Activated CD8-positive, alpha-beta memory T cell treated with anti-CD3 and anti-CD28 coated beads, Interleukin-2, amount 50 U/mL, for 48 hours (primary cell): ENCODE results near the gene ALDH4A1.
"Not testable (repeated sequence)": the region's sequence is repeated elsewhere in the genome, so short reads cannot be mapped to it uniquely, and the experiment has no call there.

Experiments used
- DNase-seq: peaks from one replicate; pipeline ENCODE4 v3.0.0-alpha.2; 2020

Gene ALDH4A1

DNA sequence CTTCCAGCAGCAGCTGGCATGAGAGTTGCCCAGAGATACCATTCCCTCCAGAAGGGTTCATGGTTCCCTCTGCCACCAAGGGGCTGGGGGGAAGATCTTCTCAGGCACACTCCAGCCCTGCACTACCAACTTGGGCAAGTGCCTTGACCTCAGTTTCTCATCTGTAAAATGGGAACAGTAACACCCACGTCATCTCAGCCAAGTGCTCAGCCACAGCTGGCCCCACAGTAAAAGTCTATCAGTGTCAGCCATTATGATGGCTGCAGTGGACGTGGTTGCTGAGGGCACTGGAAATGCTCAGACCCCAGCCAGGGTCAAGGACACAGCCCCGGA lies 26.6 kb downstream of the ALDH4A1 start:
- no peak for DNase-seq

DNA sequence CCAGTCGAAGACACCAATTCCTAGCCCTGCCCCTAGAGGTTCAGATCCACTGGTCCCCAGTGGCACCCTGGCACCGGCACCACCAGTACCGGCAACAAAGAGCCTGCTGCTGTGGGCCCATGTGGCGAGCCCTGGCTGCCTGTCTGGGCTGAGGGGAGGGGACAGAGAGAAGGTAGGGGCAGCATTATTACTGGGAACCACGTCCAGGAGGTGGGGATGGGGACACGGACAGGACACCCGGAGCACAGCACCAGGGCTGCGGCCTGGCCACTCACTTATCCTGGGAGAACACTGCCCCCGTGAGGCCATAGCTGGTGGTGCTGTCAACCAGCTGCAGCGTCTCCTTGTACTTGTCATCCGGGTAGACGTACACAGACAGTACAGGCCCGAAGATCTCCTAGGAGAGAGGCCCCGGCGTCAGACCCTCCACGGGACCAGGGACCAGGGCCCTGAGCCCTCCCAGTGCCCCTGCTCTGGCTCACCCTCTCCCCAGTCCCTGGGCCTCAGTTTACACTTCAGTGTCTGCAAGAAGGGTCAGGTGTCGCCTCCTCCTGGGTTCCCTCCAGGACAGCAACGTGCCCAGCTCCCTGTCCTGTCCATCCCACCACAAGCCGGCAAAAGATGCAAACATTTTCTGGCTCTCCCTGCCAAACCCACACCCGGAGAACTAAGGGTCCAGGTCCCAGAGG lies 27.1 kb downstream of the ALDH4A1 start:
- peak; percentile 88 for DNase-seq

DNA sequence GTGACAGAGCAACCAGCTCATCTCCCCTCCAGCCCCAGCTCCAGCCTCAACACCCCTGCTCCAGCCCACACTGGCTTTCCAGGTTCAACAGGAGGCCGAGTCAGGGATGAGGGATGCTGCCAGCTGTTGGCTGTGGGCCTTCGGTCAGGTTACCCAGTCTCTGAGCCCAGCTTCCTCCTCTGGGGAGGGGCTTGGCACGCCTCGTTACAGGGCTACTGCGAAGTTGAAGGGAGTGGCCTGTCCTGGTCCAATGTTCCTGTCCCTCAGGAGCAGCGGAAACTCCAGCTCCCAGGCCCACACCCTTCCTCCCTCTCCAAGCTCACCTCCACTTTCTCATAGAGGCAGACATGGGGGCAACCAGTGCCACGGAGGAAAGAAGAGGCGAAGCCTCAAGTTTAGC lies 27.8 kb downstream of the ALDH4A1 start:
- DNase-seq: no peak

DNA sequence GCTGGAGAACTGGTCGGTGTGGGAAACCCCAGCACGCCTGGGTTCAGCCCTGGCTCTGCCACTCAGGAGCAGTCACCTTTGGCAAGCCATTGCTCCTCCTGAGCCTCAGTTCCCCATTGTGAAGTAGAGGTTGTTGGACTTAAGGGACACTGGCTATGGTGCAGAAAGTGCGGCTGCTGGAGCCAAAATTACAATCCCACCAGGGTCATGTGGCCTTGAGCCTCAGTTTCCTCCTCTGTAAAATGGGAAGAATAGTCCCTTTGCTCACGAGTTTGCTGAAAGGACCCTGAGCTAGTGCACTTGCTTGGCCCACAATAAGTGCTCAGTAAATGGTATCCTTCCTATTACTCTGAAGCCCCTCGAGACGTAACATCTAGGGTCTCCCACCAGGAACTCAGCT lies 28.3 kb downstream of the ALDH4A1 start:
- DNase-seq: no peak

DNA sequence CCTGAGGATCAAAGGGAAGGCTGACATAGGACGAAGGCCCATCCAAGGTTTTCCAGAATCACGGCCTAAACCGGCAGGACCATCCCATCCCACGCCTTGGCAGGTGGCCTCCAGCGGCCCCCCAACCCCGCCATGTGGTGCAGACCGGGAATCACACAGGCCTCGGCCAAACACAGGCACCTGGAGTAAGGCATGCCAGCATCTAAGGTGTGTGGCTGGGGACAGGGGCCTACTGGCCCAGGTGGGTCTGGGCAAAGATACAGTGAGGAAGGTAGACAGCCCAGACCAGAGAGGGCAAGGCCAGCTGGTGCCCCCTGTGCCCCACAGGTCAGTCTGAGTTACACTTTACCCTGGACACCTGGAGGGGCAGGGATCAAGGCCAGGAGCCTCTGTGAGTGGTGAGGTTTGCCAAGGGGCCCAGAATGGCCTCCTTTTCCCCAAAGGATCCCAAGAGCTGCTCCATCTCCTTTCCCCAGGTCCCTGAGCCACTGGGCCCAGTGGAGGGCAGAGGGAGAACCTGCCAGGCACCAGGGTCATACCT lies 30.2 kb downstream of the ALDH4A1 start:
- no peak for DNase-seq

DNA sequence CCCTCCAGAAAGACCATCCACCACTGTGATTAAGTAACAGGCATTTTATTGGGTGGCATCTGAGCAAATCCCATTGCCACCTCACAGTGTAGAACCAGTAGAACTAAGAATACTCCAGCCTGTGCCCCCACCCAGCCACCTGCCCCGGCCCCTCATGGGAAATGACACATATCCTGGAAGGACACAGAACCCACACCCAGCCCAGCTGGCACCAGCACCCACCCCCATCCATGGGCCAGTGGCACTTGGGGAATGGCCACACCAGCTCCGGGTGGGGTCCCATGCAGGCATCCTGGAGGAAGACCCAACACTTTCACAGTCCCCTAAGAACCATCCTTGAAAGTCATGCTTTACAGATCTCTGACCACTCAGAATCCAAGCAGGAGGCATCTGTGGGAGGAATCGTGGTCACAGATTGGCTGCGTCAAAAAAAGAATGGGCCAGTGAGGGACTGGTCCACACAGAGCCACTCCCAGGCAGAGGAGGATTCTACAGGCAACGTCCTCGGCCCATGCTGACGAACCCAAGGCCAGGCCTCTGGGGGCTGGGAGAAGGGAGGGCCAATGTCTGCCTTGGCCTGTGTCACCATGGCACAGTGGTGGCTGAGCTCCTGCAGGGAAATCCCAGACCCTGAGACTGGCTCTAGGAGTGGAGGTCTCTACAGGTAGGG lies 30.8 kb downstream of the ALDH4A1 start:
- no peak for DNase-seq

DNA sequence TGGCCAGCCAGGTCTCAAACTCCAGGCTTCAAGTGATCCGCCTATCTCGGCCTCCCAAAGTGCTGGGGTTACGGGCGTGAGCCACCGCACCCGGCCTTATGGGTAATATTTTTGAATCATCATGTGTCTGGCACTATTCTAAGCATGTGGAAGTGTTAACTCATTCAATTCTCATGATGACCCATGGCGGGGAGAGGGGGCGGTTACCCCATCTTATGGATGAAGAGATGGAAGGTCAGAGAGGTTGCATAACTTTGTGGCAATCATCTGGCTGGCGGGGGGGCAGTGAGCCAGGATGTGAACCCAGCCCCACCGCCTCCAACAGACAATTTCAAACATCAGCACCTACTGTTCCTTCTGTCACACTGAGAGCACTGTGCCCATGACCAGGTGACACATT lies 31.4 kb downstream of the ALDH4A1 start:
- DNase-seq: no peak

DNA sequence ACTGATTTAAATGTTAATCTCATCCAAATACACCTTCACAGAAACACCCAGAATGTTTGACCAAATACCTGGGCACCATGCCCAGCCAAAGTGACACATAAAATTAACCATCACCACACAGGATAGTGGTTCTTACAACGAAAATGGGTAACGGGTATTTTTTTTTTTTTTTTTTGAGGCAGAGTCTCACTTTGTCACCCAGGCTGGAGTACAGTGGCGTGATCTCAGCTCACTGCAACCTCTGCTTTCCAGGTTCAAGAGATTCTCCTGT lies 31.8 kb downstream of the ALDH4A1 start:
- DNase-seq: not testable (repeated sequence)

DNA sequence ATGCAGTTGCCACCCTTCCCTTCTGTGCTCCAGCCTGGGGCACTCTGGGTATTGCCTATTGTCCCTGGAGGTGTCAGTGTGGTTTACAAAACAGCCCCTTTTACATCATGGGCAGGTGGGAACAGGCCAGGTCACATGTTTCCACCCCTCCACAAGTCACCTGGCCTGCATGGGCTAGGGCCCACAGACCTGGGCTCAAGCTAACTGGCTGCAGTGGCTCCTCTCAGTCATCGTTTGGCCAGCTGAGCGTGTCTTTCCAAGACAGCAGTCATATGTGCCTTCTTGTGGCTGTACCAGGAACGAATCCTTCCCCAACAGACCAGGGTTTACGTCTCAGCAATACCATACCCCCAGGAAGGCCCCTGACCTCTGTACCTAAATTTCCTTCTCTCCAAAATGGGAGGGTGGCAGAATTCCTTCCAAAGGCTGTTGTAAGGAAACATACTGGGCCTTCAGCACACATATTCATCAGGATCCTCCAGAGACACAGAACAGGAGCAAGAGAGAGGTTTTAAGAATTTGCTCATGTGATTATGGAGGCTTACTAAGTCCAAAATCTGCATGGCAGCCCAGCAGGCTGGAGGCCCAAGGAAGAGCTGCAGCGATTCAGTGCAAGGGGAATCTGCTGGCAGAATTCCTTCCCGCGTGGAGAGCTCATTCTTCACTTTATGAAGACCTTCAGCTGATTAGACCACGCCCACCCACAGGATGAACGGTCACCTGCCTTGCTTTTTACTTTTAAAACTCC lies 32.3 kb downstream of the ALDH4A1 start:
- no peak for DNase-seq

DNA sequence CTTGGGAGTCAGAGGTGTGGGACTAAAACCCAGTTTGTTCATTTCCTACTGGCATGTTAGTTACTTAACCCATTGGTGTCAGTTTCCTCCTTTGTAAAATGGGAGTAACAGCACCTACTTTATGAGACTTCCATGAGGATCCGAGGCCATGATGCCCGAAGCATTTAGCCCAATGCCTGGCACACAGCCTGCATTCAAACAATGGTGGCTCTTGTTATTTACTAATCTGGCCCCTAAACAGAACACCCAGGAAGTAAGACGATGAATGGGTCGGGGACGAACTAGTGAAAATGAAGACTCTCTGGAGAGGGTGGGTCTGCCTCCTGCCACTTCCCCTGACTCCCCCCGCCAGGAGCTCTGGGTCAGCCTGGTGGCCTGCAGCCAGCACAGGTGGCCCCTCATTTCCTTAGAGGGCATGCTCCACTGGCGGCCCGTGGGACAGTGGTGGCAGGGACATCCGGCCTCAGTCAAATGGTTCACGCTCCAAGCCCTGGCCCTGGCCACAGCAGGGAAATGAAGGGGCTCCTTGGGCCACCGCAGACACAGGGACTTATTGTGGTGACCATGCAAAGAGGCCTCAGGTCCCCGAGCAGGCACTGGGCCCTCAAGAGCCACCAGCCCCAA lies 33.4 kb downstream of the ALDH4A1 start:
- no peak for DNase-seq

DNA sequence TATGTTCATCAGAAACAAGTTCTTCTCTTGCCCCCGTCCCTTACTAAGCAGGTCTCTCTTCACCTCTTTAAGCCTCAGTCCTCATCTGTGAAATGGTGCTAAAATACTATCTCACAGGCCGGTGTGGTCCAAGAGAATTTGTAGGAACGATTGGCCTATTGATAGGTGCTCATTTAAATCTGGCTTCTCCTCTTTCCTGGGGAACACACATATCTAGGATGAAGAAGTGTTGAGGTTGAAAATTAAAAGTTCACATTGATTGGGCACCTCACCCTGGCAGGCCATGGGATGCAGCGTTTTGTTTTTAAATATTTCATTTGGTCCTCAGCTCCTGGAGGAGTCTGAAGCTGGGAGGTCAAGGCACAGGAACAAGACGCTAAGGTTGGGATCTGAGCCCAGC lies 34.0 kb downstream of the ALDH4A1 start:
- no peak for DNase-seq

DNA sequence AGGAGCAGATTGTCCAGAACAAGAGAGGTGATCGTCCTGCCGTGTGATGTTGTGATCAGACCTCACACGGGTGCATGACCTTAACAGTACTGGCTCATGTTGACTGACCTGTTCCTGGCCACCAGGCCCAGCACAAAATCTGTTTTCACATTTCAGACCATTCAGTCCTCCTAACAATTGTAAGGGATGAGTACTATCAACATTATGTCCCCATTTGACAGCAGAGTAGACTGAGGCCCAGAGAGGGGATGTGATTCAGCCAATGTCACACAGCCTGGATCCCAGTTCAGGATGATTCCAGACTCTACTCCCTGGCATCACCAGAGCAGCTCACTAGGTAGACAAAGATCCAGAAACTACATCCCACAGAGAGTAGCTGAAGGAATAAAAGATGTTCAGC lies 35.5 kb downstream of the ALDH4A1 start:
- no peak for DNase-seq

DNA sequence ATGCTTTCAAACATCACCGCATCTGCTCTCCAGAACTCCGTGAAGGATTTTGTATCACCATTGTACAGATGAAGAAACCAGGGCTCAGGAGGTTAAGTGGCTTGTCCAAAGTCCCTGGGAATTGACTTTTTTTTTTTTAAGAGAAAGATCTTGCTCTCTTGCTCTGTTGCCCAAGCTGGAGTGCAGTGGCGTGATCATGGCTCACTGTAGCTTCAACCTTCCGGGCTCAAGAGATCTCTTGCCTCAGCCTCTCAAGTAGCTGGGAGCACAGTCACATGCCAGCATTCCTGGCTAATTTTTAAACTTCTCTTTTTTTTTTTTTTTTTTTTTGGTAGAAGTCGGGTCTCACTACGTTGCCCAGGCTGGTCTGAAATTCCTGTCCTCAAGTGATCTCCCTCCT lies 36.0 kb downstream of the ALDH4A1 start:
- DNase-seq: no peak

DNA sequence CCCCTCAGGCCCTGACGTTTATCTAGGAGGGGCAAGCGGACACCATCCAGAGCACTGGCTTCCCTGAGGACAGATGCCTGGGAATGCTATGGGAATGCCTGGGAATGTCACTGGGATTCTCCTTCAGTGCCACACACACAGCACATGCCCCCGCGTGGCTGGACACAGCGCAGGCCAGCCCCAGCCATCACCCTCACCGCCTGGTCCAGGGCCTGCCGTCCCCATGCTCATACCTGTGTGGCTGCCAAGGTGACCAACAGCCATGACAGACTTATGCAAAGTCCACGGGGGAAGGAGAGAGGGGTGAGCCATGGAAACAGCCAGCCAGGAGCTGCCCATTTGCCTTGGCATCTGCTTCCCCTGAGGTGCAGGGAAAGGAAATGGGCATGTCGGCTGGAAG lies 37.2 kb downstream of the ALDH4A1 start:
- DNase-seq: no peak

DNA sequence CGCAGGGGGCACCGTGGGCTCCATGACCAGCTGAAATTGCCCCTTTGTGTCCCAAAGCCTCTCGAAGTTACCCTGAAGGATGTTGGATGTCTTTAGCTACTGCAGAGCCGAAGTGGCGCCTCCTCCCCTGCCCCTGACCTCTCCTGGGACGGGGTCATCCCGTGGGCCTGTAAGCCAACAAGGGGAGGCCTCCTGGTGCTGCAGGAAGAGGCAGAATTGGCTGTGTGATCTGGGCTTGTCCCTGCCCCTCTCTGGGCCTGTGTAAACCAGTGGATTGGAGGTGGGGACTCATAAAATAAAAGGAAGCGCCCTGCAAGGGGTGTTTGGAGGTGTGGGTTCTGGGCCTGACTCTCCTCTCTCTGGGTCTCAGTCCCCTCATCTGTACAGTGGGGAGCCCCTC lies 40.8 kb downstream of the ALDH4A1 start:
- no peak for DNase-seq

DNA sequence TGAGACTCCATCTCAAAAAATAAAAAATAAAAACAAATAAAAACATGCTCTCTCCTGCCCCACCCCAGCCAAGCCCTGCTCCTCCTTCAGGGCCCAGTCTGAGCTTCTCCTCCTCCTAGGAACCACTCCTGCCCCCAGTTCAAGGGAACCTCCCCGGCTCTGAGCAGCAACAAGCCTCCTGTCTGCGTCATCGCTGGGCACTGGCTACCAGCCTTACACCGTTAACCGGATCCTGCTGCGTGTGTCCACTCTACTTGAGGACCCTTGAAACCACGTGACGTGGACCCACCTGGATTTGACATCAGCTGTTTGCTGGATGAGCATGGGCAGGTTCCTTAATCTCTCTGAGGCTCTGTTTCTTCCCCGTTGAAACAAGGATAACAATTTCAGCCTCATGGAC lies 41.3 kb downstream of the ALDH4A1 start:
- no peak for DNase-seq

DNA sequence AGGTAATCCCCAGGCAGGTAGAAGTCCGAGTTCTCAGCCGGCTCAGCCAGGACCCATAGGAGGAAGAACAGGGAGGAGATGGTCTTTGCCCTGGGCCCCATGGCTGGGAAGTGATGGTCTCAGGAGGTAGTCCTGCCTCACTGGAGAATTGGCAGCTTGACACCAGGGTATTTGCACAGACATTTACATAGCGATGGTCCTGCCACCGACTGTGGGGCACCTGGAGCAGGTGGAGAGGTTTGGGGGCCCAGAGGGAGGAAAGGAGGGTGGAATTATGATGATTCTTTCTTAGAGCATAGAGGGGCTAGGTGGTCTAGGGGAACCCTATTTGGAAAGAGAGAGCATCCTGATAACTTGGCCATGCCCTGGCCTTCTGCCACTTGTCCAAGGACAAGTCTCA lies 42.8 kb downstream of the ALDH4A1 start, which contains the start of gene TAS1R2:
Gene TAS1R2, minus strand, starts transcription at position 101 of the 400 bp plus-strand sequence. Its CDS starts 0 bp downstream, at position 101.
- DNase-seq: no peak

DNA sequence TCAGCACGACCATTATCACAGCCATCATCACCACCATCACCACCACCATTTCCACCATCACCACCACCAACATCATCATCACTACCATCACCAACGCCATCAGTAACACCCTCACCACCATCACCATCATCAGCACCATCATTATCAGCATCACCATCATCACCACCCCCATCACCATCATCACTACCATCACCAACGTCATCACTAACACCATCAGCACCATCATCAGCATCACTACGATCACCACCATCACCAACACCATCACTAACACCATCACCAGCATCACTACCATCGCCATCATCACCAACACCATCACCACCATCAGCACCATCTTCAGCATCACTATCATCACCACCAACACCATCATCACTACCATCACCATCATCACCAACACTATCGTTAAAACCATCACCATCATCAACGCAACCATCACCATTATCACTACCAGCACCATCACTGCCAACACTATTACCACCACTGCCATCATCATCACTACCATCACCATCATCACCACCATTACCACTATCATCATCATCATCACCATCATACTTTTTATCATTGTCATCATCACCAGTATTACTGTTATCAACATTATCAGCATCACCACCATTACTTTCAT lies 44.2 kb downstream of the ALDH4A1 start:
- no peak for DNase-seq

DNA sequence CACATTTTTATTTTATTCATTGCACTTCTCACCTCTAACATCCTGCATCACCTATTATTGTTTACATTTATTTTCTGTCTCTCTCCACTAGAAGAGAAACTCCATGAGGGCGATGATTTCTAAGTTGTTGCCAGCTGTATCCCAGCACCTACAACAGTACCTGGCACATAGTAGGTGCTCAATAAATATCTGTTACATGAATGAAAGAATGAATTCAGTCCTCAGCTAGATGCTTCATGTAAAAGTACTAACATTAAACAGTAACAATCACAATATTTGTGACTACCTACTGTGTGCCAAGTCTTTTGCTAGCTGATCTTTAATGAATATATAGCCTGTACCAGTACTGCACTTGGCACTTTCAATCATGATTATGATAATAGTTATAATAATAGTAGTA lies 45.9 kb downstream of the ALDH4A1 start:
- no peak for DNase-seq

DNA sequence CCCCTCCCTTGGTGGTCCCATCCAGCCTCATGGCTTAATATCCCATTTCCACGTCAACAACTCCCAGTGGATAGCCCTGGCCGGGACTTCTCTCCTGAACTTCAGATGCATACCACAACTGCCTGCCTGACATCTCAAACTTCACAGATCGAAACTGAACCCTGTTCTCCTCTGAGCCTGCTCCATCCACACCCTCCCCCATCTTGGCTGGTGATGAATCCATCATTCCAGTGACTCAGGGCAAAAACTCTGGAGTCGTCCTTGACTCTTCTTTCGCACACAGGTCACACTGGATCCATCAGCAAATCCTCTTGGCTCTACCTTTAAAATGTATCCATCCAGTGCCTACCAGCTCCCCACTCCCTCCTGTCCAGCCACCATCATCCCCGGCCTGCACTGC lies 46.8 kb downstream of the ALDH4A1 start:
- no peak for DNase-seq

DNA sequence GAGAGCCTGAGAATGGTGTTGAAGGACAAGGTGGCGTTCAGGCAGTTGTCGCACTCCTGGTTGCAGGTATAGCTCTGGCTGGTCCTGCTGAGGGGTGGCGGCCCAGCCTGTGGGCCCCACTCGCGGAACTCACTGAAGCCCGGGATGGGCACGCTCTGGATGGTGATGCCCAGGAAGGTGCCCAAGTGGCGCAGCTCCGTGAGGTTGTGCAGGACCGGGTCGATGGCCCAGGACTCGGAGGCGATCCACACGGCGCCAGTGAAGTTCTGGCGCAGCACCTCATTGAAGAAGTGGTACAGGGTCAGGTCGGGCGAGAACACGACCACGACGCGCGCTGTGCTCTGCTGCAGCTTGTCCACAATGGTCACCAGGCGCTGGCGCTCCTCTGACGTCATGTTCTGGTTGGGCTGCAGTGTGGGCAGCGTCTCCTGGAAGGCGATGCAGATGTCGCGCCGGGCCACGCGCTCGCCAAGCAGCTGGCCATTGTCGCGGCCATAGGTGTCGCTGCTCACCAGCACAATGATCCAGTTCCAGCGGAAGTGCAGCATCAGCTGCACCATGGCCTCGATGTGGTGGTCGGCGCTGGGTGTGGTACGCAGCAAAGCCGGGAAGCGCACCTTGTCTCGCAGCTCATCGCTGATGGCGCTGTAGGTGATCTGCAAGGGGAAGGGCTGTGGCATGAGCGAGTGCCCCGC lies 47.9 kb downstream of the ALDH4A1 start:
- DNase-seq: no peak

DNA sequence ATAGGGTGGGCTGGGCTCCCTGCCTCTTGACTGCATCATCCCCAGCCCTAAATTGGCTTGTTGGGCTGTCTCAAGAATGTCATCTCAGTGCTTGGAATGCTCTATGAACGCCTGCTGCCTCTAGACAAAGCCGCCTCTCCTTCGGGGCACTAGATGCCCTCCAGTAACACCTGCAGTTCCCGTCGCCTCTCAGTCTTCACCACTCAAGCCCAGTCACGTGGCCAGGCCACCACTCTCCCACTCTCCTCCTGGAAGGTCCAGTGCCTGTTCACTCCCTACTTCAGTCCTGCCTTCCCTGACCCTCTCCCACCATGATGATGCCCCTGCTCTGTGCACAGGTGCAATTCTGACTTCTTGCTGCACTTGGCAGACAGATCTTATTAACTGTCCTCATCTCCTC lies 49.9 kb downstream of the ALDH4A1 start:
- no peak for DNase-seq

DNA sequence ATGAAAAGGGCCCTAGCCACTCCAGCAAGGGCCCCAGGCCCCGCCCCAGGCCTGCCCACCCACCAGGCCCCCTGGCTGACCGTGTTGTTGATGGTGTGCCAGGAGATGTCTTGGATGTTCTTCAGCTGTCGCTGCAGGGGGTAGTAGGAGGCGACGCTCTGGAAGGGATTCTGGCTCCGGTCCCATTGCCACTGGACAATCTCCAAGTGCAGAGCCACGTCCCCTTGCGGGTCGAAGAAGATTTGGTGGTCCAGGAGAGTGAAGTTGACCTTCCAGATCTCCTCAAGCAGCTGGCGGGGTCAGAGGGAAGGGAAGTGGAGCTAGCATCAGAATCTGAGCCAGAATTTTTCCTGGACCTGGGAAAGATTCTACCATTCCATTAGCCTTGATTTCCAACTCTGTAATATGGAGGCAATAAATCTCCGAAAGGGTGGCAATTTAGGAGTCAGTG lies 53.1 kb downstream of the ALDH4A1 start:
- DNase-seq: no peak
